Kidney (tissue), 14 donors: ENCODE data around the gene LTC4S. TPM values are rescaled to one million over a fixed set of nuclear protein-coding genes. Genes with fewer than 3 reads are reported as not detected.

Source experiments
- DNase-seq, 5 donors: peaks; one replicate each; pipeline ENCODE4 v3.0.0-alpha.2; 2013 to 2020
- FAIRE-seq: peaks from 2 replicates; lab custom pipeline; 2012; peaks lifted over from hg19 to GRCh38; lab: Jason Lieb, UNC
- H3K27ac ChIP-seq, 2 donors: one replicate each; pipeline ENCODE4 v1.7.0; 2013; ENCODE audit warnings: low read depth in 2 of 2, low read length in 2 of 2, inconsistent platforms in 1 of 2
- H3K27me3 ChIP-seq: one replicate; pipeline ENCODE4 v1.7.1; 2013; ENCODE audit warnings: low read length, inconsistent platforms; ENCODE audit not compliant: control insufficient read depth, insufficient read depth
- H3K36me3 ChIP-seq, 3 donors: one replicate each; pipeline versions ENCODE4 v1.7.0 to v1.7.1; 2013; ENCODE audit warnings: low read length in 3 of 3, control low read depth in 1 of 3, inconsistent platforms in 1 of 3; ENCODE audit not compliant: insufficient read depth in 3 of 3, control insufficient read depth in 2 of 3
- H3K4me1 ChIP-seq, 3 donors: one replicate each; pipeline versions ENCODE4 v1.7.0 to v1.7.1; 2013; ENCODE audit warnings: low read length in 3 of 3, inconsistent platforms in 1 of 3, low read depth in 1 of 3; ENCODE audit not compliant: control insufficient read depth in 2 of 3, insufficient read depth in 2 of 3
- H3K4me3 ChIP-seq, 3 donors: one replicate each; pipeline versions ENCODE4 v1.7.0 to v1.8.1; 2013; ENCODE audit warnings: low read length in 3 of 3, control low read depth in 1 of 3, inconsistent platforms in 1 of 3
- H3K9ac ChIP-seq, 3 donors: one replicate each; pipeline versions ENCODE4 v1.7.0 to v1.7.1; 2013; ENCODE audit warnings: low read length in 3 of 3, control low read depth in 1 of 3, inconsistent platforms in 1 of 3
- H3K9me3 ChIP-seq, 3 donors: one replicate each; pipeline versions ENCODE4 v1.7.0 to v1.7.1; 2013; ENCODE audit warnings: low read length in 3 of 3, control low read depth in 1 of 3, inconsistent platforms in 1 of 3; ENCODE audit not compliant: control insufficient read depth in 2 of 3, insufficient read depth in 1 of 3
- intact Hi-C: fragments of 100-400 bp; cut with DNase I; formaldehyde crosslinking; loops from one replicate; pipeline ENCODE4 v1.11.1; 2022
- polyA plus RNA-seq: library from polyadenylated mRNA; stranded (reverse); fragments of 350-450 nt; fragmentation: Illumina TruSeq; extraction: RNeasy Lipid Tissue Mini Kit (QIAGEN cat#74804); gene quantifications from one replicate; pipeline ENCODE4 v1.2.3, GENCODE V29; 2014; ENCODE audit warnings: low read depth, low replicate concordance; ENCODE audit not compliant: insufficient read depth
- total RNA-seq: library from RNA; stranded (reverse); fragmentation: NEBNext Ultra II Directional; extraction: Animal tissue kit (Norgen Biotek cat#: 25700); gene quantifications from one replicate; pipeline ENCODE4 v1.2.1, GENCODE V29; 2021
- TF ChIP-seq, protein P1 (sequence below): IDR thresholded peaks from 3 replicates; pipeline ENCODE4 v1.5.1; 2012; ENCODE audit warnings: mild to moderate bottlenecking, moderate library complexity, borderline replicate concordance; ENCODE audit not compliant: insufficient read depth; ENCODE audit errors: extremely low read depth
- donor health status: control.
- donor health status: control.
- donor health status: control.
- donor health status: control.
- donor health status: control.
- donor health status: DM: yes; HTN: yes; CAD: no.
- donor health status: Normal renal cell carcinoma (clear cell type).

Gene LTC4S
- total and polyA plus RNA-seq, 2 donors from 2014 or later = 20.1 to 30.6 TPM

DNA sequence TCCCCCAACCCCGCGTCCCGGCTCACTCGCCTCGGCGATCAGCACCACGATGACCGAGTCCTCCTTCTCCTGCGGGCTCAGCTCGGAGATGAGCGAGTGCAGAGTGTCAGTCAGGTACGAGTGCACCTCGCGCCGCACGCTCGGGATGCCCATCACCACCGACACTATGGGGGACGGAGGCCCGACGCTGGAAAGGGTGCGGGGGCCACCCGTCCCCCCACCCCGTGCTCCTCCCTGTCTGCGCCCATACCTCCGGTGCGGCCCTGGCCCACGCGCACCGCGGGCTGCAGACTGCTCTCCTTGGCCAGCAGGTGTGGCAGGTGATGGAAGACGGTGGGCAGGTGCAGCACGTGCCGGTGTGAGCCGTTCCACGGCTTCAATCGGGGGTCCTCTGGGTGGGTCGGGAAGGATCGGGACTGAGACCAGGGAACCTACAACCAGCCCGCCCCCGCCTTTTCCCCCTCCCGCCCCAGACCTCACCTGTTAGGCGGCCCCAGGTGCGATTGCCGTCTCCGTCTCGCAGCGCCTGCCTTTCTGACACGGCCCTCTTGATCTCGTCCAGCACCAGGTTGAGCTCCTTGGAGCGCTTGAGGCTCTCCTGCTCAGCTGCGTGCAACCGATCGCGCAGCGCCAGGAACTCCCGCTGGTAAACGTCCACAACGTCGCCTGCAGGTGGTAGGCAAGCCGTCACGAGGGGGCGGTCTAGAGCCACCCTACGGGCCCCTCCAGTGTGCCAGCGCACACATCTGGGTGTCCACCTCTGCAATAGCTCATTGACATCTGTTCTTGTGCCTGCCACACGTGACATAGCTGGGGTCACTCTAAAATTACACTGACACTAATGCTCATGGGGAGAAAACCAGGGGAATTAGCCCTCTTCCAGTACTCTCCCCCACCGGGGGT, 7.8 kb downstream of the LTC4S start:
- H3K4me3 ChIP-seq = no peak overlapping the region
- FAIRE-seq (no peak), DNase-seq (peak; percentile 87 to 89 (median 88))
- intact Hi-C loops = no loop called here
- H3K9ac ChIP-seq = no peak overlapping the region
- TF ChIP-seq, protein P1, sequence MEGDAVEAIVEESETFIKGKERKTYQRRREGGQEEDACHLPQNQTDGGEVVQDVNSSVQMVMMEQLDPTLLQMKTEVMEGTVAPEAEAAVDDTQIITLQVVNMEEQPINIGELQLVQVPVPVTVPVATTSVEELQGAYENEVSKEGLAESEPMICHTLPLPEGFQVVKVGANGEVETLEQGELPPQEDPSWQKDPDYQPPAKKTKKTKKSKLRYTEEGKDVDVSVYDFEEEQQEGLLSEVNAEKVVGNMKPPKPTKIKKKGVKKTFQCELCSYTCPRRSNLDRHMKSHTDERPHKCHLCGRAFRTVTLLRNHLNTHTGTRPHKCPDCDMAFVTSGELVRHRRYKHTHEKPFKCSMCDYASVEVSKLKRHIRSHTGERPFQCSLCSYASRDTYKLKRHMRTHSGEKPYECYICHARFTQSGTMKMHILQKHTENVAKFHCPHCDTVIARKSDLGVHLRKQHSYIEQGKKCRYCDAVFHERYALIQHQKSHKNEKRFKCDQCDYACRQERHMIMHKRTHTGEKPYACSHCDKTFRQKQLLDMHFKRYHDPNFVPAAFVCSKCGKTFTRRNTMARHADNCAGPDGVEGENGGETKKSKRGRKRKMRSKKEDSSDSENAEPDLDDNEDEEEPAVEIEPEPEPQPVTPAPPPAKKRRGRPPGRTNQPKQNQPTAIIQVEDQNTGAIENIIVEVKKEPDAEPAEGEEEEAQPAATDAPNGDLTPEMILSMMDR = peak; percentile 57
- H3K27ac ChIP-seq = no peak overlapping the region
- H3K27me3 ChIP-seq = no peaks in the 10 kb centered on the region
- no peaks in the 10 kb centered on the region for H3K9me3 ChIP-seq
- H3K36me3 ChIP-seq = peaks cover 0 to 32% (median 10%) of the 10 kb centered on the region in 3 donors
- peaks cover 0 to 31% (median 23%) of the 10 kb centered on the region in 3 donors for H3K4me1 ChIP-seq

GRCh38 chr5:179802207-179802883, 8.6 kb downstream of the LTC4S start:
- intact Hi-C loops = no loop called here
- DNase-seq = peak in 2 of 5 donors; percentile 50 to 69
- Histone ChIP-seq H3K27ac (no peak overlapping the region), H3K27me3 (no peaks in the 10 kb centered on the region), H3K9ac (peak overlapping the region in 1 of 3 donors; percentile 26), H3K9me3 (no peaks in the 10 kb centered on the region), H3K4me3 (no peak overlapping the region), H3K4me1 (peaks cover 0 to 31% (median 20%) of the 10 kb centered on the region in 3 donors), H3K36me3 (peaks cover 0 to 29% (median 10%) of the 10 kb centered on the region in 3 donors)
- FAIRE-seq = no peak
- TF ChIP-seq, protein P1 = no peak

DNA sequence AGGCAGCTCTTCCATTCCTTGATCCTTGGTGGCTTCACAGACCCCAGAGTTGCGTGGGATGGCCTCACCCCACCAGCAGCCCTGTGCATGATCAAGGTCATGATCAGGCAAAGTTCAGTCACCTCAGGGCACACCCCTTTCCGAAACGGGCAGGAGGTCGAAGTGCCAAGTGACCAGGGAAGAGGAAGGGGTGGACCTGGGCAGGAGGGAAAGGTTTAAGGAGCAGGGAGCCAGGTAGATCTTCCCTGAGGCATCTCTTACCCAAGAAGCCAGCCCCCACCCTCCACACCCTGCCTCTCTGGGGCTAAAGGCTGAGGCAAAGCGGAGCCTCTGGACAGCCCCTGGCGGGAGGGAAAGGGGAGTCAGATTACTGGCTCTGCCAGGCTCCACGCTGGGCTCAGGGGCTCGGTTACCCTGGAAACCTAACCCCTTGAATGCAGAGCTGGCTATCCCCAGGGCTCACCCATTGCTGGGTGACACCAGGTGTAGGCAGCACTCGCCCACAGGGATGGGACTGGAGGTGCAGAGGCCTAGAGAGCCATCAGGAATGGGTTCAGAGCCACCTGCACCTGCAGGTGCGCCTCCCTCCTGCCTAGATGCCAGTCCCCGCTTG, 9.3 kb downstream of the LTC4S start:
- peak overlapping the region in 1 of 3 donors; percentile 26 for H3K9ac ChIP-seq
- no peaks in the 10 kb centered on the region for H3K27me3 ChIP-seq
- FAIRE-seq (no peak), DNase-seq (peak; percentile 43 to 69 (median 60))
- H3K36me3 ChIP-seq = peaks cover 0 to 25% (median 10%) of the 10 kb centered on the region in 3 donors
- no peak overlapping the region for H3K27ac ChIP-seq
- peaks cover 0 to 31% (median 20%) of the 10 kb centered on the region in 3 donors for H3K4me1 ChIP-seq
- TF ChIP-seq, protein P1 = no peak
- H3K4me3 ChIP-seq = no peak overlapping the region
- intact Hi-C loops = no loop called here
- H3K9me3 ChIP-seq = no peaks in the 10 kb centered on the region
